HepG2 (cell line): Measurements from ENCODE around the gene MYD88. TPM values are rescaled to one million over a fixed set of nuclear protein-coding genes. Genes with fewer than 3 reads are reported as not detected.
A peak's percentile ranks its signal among the peaks of the same experiment; 100 is the strongest.

ENCODE experiments used
- ATAC-seq: fragments of 200-7000 bp; cut with Tn5 transposase; 3 replicates; pipeline ENCODE4 v1.9.1; 2020; ENCODE audit warnings: mild to moderate bottlenecking, moderate library complexity
- BruUV-seq: library from RNA; stranded (reverse); fragments of 400-500 nt; replicated peaks from 2 replicates; lab custom pipeline; 2021; lab: Mats Ljungman, UMichigan
- CTCF ChIA-PET: fragments of 300-600 bp; formaldehyde crosslinking; extraction: SDS; loops from one replicate; lab custom pipeline; 2021; ENCODE audit warnings: low total read pairs, inconsistent platforms, low intra/inter-chr PET ratio; lab: Yijun Ruan, JAX
- POLR2A ChIA-PET: fragments of 350-600 bp; sonication (Branson Sonifier 250); formaldehyde crosslinking; loops from one replicate; lab custom pipeline; 2020; ENCODE audit warnings: antibody characterized with exemption, inconsistent platforms; lab: Yijun Ruan, JAX
- DNase-seq: peaks from one replicate; pipeline ENCODE4 v3.0.0-alpha.2; 2015; ENCODE audit warnings: low spot score
- FAIRE-seq: peaks from 3 replicates; lab custom pipeline; 2011; peaks lifted over from hg19 to GRCh38; lab: Jason Lieb, UNC
- H2AFZ ChIP-seq: one replicate; pipeline ENCODE4 v1.6.1; 2011; ENCODE audit warnings: low read length, inconsistent platforms
- H3K27ac ChIP-seq: fragments of 300-600 bp; 3 replicates; pipeline ENCODE4 v1.8.0; 2011; ENCODE audit warnings: mixed run types, mild to moderate bottlenecking, mixed read lengths, low read length, inconsistent platforms; ENCODE audit not compliant: insufficient read depth; ENCODE audit errors: extremely low read length
- H3K27me3 ChIP-seq, 2 experiments: fragments of 200-600 bp in 1 of 2; 2 replicates in 1 of 2; 3 replicates in 1 of 2; pipeline versions ENCODE4 v1.6.0 to v1.8.0; 2011; ENCODE audit warnings: low read length in 2 of 2, mild to moderate bottlenecking in 2 of 2, moderate library complexity in 2 of 2, inconsistent platforms in 1 of 2; ENCODE audit not compliant: insufficient read depth in 2 of 2, control insufficient read depth in 1 of 2
- H3K36me3 ChIP-seq, 2 experiments: fragments of 200-600 bp in 1 of 2; replicated peaks in 1 of 2; 2 replicates in 1 of 2; 3 replicates in 1 of 2; pipeline versions ENCODE4 v1.5.1 to v1.8.0; 2011; ENCODE audit warnings: low read length in 2 of 2, inconsistent platforms in 1 of 2; ENCODE audit not compliant: insufficient read depth in 2 of 2, control insufficient read depth in 1 of 2
- H3K4me1 ChIP-seq: 2 replicates; pipeline ENCODE4 v1.5.1; 2012; ENCODE audit warnings: low read length, inconsistent platforms; ENCODE audit not compliant: insufficient read depth
- H3K4me2 ChIP-seq: 2 replicates; pipeline ENCODE4 v1.6.0; 2011; ENCODE audit warnings: low read depth, low read length, inconsistent platforms
- H3K4me3 ChIP-seq, 3 experiments: fragments of 200-600 bp in 1 of 3; sonication (generic), shearing (Covaris generic) in 1 of 3; replicated peaks in 1 of 3; 2 replicates each; pipeline ENCODE4 v1.5.1; 2011 to 2016; ENCODE audit warnings: low read length in 3 of 3, inconsistent platforms in 2 of 3, low read depth in 2 of 3, mild to moderate bottlenecking in 2 of 3, control low read depth in 1 of 3, mixed read lengths in 1 of 3; ENCODE audit not compliant: insufficient read depth in 1 of 3
- H3K79me2 ChIP-seq: one replicate; pipeline ENCODE4 v1.6.1; 2011; ENCODE audit warnings: low read length, inconsistent platforms; ENCODE audit not compliant: insufficient read depth
- H3K9ac ChIP-seq: 2 replicates; pipeline ENCODE4 v1.6.0; 2011; ENCODE audit warnings: mild to moderate bottlenecking, low read depth, low read length, inconsistent platforms; ENCODE audit not compliant: insufficient read depth
- H3K9me3 ChIP-seq: 2 replicates; pipeline ENCODE4 v1.5.1; 2012; ENCODE audit warnings: mild to moderate bottlenecking, low read length
- H4K20me1 ChIP-seq: 2 replicates; pipeline ENCODE4 v1.6.0; 2011; ENCODE audit warnings: inconsistent platforms, mild to moderate bottlenecking, low read length, moderate library complexity; ENCODE audit not compliant: insufficient read depth
- E2F2 ChIP-seq: sonication (generic); formaldehyde crosslinking; IDR thresholded peaks from 2 replicates; pipeline ENCODE4 v1.4.0; 2020; ENCODE audit warnings: missing genetic modification reagents, borderline replicate concordance
- IRX3 ChIP-seq: sonication (generic); formaldehyde crosslinking; IDR thresholded peaks from 2 replicates; pipeline ENCODE4 v1.8.1; 2023; ENCODE audit warnings: mild to moderate bottlenecking, low read depth, missing genetic modification reagents, borderline replicate concordance
- ZNF510 ChIP-seq: sonication (generic); formaldehyde crosslinking; IDR thresholded peaks from 2 replicates; pipeline ENCODE4 v1.4.0; 2020; ENCODE audit warnings: low read depth, mild to moderate bottlenecking, missing genetic modification reagents
- ZNF597 ChIP-seq: sonication (generic); formaldehyde crosslinking; IDR thresholded peaks from 2 replicates; pipeline ENCODE4 v1.5.0; 2020; ENCODE audit warnings: missing genetic modification reagents
- WGBS: methylation state at CpG from one replicate; pipeline ENCODE4 v1.1.6; 2017; ENCODE audit warnings: low lambda C conversion rate; 5-methylcytosine and 5-hydroxymethylcytosine counted together
- in situ Hi-C: cut with HindIII; loops from 2 replicates; pipeline ENCODE4 v1.10.0; 2017; ENCODE audit warnings: low pct_unique_long_range_greater_than_20kb; ENCODE audit not compliant: extremely low pct_ligation_motif_present
- intact Hi-C: fragments of 100-400 bp; cut with micrococcal nuclease; formaldehyde crosslinking; loops from one replicate; pipeline ENCODE4 v1.10.0; 2022; ENCODE audit not compliant: unreplicated experiment
- polyA plus RNA-seq, 8 experiments: library from polyadenylated mRNA; depleted of rRNA in 3 of 8; stranded (reverse) in 7 of 8; unstranded in 1 of 8; fragments of >200 nt; fragmentation: Illumina TruSeq in 4 of 8; extraction: Trizol in 4 of 8; gene quantifications; 2 replicates each; pipeline versions ENCODE4 v1.2.1 to v1.2.3, GENCODE V29; 2011 to 2016; ENCODE audit warnings: low read depth in 4 of 8, missing spikeins in 1 of 8, mixed read lengths in 1 of 8; ENCODE audit not compliant: insufficient read depth in 1 of 8
- total RNA-seq, 5 experiments: library from RNA; depleted of rRNA; stranded (reverse); fragments of >200 nt; fragmentation: Illumina TruSeq; extraction: Trizol; gene quantifications; 2 replicates each; pipeline ENCODE4 v1.2.3, GENCODE V29; 2016; ENCODE audit warnings: low read depth in 1 of 5

MYD88 gene
- total and polyA plus RNA-seq, 2 of the 13 experiments (the other 11 are each of a cell fraction or from before 2014, with no cell fraction given), result 7.6 to 32.7 TPM

- H3K4me1 ChIP-seq, result no peaks in the 10 kb centered on the region
- BruUV-seq, result no TSS peak
- H3K4me3 ChIP-seq, result no peak overlapping the region
- ChIA-PET POLR2A (no interaction called here), CTCF (no interaction called here)
- no peaks in the 10 kb centered on the region for H4K20me1 ChIP-seq
- H3K9ac ChIP-seq, result no peak overlapping the region
- in situ Hi-C loops (no loop called here), intact Hi-C loops (no loop called here)
- H3K27me3 ChIP-seq, result peaks cover 9 to 79% of the 10 kb centered on the region in 2 experiments
- no peak for FAIRE-seq
- no peaks in the 10 kb centered on the region for H3K36me3 ChIP-seq
- H3K27ac ChIP-seq, result no peak overlapping the region
- ATAC-seq, result peak; percentile 22; the same call in 1 of the 3 replicates
- H3K4me2 ChIP-seq, result no peak overlapping the region
- no peaks in the 10 kb centered on the region for H3K79me2 ChIP-seq
- no peak for DNase-seq
- no peak for TF ChIP-seq IRX3 (CRISPR knock-in tag)
- no peak for TF ChIP-seq ZNF510 (CRISPR knock-in tag)
- no peak for TF ChIP-seq ZNF597 (CRISPR knock-in tag)
- no peak for TF ChIP-seq E2F2 (CRISPR knock-in tag)
- TF ChIP-seq, all 625 proteins: peak for 0
- 0% methylated on average over 2 of the region's 6 CpGs for WGBS
- H2AFZ ChIP-seq, result no peak overlapping the region
- no peaks in the 10 kb centered on the region for H3K9me3 ChIP-seq
Observed at GRCh38 chr3:38095669-38096483, 42.6 kb upstream of the MYD88 start.
